ENCODE measurements around the gene LIMA1.

Gene LIMA1

GRCh38 chr12:50129290-50129689 is 154.0 kb downstream of the LIMA1 start:
- ChIA-PET CTCF (interaction anchor here (0.6 to 2.0 kb wide), 3 partner anchors 19 to 174 kb away, joined by 3 to 8 read pairs (median 3); no protein-coding TSS in a partner anchor), POLR2A (interaction anchor here (1.2 to 2.5 kb wide), 3 partner anchors 16 to 388 kb away, joined by 3 to 8 read pairs (median 6); partner anchors contain the start of genes CERS5, COX14 and TMBIM6)
- no peak for TF ChIP-seq HDGF (IDR thresholded peaks at IDR 0.05; ENCODE audit: borderline replicate concordance)
- TF ChIP-seq ZNF384 (IDR thresholded peaks at IDR 0.05): no peak
- no peak for TF ChIP-seq ELF4 (IDR thresholded peaks at IDR 0.05)
- TF ChIP-seq CTBP1 (IDR thresholded peaks at IDR 0.05; ENCODE audit: borderline replicate concordance): no peak
- TF ChIP-seq FOXA1 (IDR thresholded peaks at IDR 0.05): no peak
- TF ChIP-seq PKNOX1 (IDR thresholded peaks at IDR 0.05): no peak
- no peak for TF ChIP-seq ARNT (IDR thresholded peaks at IDR 0.05)
- no peak for TF ChIP-seq L3MBTL2 (conservative IDR thresholded peaks at IDR 0.05)
- TF ChIP-seq BHLHE40 (IDR thresholded peaks at IDR 0.05; ENCODE audit: borderline replicate concordance): no peak
- no peak for TF ChIP-seq LEF1 (IDR thresholded peaks at IDR 0.05; ENCODE audit: borderline replicate concordance)
- no peak for TF ChIP-seq NFRKB (IDR thresholded peaks at IDR 0.05)
- no peak for TF ChIP-seq FOXK2 (IDR thresholded peaks at IDR 0.05)
- TF ChIP-seq SUZ12 (IDR thresholded peaks at IDR 0.05): no peak
- TF ChIP-seq SP1 (IDR thresholded peaks at IDR 0.05): no peak
- TF ChIP-seq TARDBP (IDR thresholded peaks at IDR 0.05): no peak
- TF ChIP-seq FOXM1 (IDR thresholded peaks at IDR 0.05; ENCODE audit: borderline replicate concordance): no peak
- no peak for DNase-seq (ENCODE audit: extremely low spot score)

GRCh38 chr12:50127546-50127945 is 155.8 kb downstream of the LIMA1 start:
- CTCF ChIA-PET: interaction anchor here (2.0 kb wide), 1 partner anchor 17 kb away, joined by 8 read pairs; no protein-coding TSS in a partner anchor
- DNase-seq (ENCODE audit: extremely low spot score): no peak
- TF ChIP-seq FOXA1 (IDR thresholded peaks at IDR 0.05): no peak
- no peak for TF ChIP-seq NFRKB (IDR thresholded peaks at IDR 0.05)
- no peak for TF ChIP-seq ELF4 (IDR thresholded peaks at IDR 0.05)
- TF ChIP-seq FOXM1 (IDR thresholded peaks at IDR 0.05; ENCODE audit: borderline replicate concordance): no peak
- TF ChIP-seq CTBP1 (IDR thresholded peaks at IDR 0.05; ENCODE audit: borderline replicate concordance): no peak
- no peak for TF ChIP-seq LEF1 (IDR thresholded peaks at IDR 0.05; ENCODE audit: borderline replicate concordance)

More at GRCh38 chr12:50127546-50127945, 155.8 kb downstream of the LIMA1 start:
- POLR2A ChIA-PET: interaction anchor here (0.8 to 1.3 kb wide), 2 partner anchors 15 to 17 kb away, joined by 3 read pairs; partner anchors contain the start of gene COX14

Measured in HEK293T (cell line).